ENCODE measurements around the gene MAGI2.

DNA sequence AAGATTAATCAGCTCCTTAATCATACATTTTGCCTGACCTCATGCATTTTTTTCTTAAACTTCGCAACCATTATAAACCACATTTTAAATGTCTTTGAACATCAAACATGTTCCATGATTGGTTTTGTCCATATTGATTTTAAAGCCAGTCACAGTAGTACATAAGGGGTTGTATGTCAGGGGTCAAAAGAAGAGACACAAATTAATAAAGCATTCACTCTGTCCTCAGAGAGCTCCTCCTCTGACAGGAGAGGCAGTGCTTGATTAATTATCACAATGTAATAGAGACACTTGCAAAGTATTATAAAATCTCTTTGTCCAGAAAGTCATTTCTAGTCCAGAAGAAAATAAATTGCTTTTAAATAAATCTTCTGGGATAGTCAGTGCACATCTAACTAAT, 195.5 kb downstream of the MAGI2 start:
- no peak for TF ChIP-seq CTCF (IDR thresholded peaks at IDR 0.05; ENCODE audit: low read depth, low read length, poor library complexity, severe bottlenecking)
- no peak for TF ChIP-seq EZH2phosphoT487 (IDR thresholded peaks at IDR 0.05; ENCODE audit: borderline replicate concordance, low read length)
